ACHN (cell line): ENCODE measurements around the gene GLT8D2.

ENCODE experiments used
- DNase-seq: peaks from one replicate; pipeline ENCODE4 v3.0.0-alpha.2; 2015
- in situ Hi-C: cut with HindIII; loops from 2 replicates; pipeline ENCODE4 v1.10.0; 2017; ENCODE audit warnings: low sequenced_read_pairs, low pct_ligation_motif_present, low pct_unique_long_range_greater_than_20kb

GLT8D2 gene, protein sequence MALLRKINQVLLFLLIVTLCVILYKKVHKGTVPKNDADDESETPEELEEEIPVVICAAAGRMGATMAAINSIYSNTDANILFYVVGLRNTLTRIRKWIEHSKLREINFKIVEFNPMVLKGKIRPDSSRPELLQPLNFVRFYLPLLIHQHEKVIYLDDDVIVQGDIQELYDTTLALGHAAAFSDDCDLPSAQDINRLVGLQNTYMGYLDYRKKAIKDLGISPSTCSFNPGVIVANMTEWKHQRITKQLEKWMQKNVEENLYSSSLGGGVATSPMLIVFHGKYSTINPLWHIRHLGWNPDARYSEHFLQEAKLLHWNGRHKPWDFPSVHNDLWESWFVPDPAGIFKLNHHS

DNA sequence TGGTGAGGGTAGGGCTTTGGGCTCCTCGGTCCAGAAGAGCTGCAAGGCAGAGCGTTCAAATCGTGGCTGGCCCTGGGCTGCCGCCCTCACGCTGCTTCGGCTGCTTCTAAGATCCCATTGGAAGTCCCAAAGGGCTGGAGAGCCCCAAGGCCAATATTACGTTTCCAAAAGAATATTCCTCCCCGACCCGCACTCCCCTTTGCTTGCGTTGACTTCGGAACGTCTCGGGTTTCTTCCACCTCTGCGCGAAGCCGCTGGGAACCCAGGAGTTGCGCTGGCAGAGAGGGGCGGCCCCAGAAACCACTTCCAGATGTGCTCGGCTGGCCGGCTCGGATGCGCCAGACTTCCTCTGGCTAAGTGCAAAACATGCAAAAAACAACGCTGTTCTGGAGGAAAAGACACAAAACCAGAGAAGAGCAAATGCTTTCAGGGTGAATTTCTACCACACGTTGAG lies at the start of gene GLT8D2:
GLT8D2 (minus strand) TSS at position 285 of the 454 bp plus-strand sequence. CDS start 30,539 bp downstream, outside the sequence.
- DNase-seq = no peak
- in situ Hi-C loops = no loop called here

DNA sequence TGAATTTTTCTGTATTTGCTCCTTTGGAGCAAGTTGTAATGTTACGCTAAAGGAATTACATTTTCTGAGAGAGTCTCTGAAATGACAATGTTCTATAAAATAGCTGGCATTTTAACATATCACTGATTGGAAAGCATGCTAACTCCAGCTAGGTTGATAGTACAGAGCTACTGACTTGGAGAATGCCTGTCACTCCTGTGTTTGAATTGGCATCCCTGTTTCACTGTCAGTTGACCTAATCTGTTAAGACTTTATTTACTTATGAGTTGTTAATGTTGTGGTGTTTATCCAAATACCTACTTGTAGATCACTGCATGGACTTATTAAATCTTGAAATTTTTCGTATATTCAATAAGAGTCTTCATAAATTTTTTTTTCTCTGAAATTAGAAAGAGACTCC lies 48.0 kb upstream of the GLT8D2 start:
- DNase-seq = no peak
- in situ Hi-C loops = no loop called here

DNA sequence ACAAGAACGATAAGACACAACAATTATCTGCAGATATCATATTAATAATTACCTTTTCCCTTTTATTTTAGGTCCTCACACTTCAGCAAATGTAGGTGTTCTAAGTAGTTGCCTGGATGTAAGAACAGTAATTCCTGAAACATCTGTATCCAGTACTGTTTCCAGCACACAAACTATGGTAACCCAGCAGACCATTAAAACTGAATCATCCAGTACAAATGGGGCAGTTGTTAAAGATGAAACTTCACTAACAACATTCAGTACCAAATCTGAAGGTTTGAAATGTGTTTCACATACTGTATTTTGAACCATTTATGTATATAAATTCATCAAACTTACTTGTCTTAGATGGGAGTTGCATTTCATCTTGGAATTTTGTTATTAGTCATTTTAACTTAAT lies 45.3 kb upstream of the GLT8D2 start:
- DNase-seq = no peak
- in situ Hi-C loops = no loop called here

DNA sequence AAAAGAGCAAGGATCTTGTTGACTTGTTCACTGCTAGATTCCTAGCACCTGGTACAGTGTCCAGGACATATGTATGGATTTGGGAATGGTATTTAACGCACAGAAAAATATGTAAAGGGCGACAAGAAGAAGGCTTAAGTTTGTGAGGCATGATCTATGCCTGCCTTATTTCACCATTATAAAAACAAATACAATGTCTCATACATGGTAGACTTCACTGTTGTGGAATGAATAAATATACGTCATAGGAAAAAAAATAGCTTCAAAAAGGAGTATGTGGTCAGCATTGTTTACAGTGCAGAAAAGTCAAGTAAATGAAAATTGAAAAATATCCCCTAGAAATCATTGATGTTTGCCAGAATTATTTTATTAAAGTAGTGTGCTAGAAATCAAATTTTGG lies 44.3 kb upstream of the GLT8D2 start:
- in situ Hi-C loops = no loop called here
- DNase-seq = no peak

DNA sequence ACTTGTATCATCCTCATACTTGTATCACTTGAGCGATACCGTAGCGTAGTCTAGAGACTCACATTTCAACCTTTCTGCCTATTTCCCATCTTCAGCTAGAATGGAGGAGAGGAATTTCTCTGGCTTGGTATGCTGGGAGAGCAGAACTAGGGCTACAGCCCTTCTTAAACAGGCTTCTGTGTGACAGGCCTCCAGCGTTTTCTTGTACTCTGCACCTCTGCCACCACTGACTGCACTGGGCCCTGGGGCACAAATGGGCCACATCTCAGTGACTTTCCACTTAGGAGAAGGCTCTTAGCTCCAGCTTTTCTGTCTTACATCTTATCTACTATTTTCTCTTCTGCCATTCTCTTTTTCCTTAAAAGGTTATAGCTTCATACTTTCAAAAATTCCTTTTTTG lies 41.1 kb upstream of the GLT8D2 start:
- no peak for DNase-seq
- in situ Hi-C loops = no loop called here

DNA sequence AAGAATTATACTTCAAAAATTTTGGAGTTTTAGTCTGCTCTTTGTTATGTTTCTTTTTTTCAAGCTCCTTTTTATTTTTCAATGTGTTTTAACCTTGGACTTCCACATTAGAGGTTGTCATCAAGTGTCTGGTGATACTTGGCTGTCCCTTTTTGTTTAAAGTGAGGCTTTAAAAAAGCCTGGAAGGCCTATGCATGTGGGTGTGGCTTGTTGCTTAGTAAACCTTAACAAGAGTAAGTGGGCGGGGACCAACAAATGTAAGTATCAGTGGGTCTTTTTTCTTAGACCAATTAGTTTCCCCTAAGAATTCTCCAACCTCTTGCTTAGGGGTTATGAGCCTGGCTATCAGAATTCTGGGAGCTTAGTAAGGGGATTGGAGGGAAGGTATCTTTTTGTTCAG lies 40.7 kb upstream of the GLT8D2 start:
- no peak for DNase-seq
- in situ Hi-C loops = no loop called here

DNA sequence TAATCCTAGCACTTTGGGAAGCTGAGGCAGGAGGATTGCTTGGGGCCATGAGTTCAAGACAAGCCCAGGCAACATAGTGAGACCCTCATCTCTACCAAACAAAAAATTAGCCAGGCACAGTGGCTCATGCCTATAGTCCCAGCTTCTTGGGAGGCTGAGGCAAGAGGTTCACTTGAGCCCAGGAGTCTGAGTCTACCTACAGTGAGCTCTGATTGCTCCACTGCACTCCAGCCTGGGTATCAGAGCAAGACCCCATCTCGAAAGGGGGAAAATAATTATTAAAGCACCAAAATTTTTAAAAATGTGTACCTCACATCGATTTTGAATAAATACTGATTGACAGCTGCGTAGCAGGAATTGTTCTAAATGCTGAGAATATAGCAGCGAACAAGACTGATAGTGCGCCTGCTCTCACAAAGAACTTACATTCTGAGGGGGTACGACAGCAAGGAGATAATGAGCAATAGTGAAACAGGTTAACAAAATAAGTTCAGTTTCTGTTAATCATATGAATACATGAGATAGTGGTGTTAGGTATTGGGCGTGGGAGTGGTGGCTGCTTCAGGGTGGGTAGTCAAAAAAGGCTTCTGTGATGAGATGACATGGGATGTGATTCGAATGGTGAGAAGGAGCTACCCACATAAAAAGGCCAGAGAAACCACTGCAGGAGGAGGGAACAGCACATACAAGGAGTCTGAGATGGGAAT lies 33.9 kb upstream of the GLT8D2 start:
- in situ Hi-C loops = no loop called here
- DNase-seq = no peak

DNA sequence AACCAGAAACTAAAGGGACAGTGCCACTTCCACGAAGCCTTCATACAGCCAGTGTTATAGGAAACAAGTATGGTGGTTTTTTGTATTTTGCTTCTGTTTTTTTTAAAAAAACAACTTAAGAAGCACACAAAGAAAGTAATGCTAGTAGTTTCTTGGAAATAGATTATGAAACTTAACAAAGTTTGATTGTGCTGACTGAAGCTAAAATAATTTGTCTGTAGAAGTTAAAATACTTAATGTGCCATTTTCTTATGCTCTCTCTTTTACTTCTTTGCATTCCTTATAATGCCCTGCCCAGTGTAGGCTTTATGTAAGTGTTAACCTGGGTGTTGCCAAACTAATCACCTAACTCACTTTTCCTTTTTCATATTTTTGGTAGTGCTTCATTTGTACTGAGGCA lies 30.8 kb upstream of the GLT8D2 start:
- in situ Hi-C loops = no loop called here
- DNase-seq = no peak

DNA sequence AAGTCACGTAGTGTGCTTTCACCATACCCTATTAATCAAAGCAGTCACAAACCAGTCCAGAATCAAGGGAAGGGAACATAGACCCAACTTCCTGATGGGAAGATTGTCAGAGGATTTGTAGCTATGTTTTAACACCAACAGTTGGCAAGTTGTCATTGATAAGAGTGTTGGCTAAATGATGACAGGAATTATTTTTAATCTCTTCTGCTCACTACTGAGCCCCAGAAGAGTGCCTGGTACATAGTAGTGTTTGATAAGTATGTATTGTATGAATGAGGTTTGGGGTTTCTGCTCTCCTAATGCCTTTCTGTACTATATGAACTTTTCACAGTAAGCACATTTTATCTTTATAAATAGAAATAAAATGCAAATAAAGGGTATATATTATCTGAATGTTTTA lies 29.0 kb upstream of the GLT8D2 start:
- in situ Hi-C loops = no loop called here

DNA sequence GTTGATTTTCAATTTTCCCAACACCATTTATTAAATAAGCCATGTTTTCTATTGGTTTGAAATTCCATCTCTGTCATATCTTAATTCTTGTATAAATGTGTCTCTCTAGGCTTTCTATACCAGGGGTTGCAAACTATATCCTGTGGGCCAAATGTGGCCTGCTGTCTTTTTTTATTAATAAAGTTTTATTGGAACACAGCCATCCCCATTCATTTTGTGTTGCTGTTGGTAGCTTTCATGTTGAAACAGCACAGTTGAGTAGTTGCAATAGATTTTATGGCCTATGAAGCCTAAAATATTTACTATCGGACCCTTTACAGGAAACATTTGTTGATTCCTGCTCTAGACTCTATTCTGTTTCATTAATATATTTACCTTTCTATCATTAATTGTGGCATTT lies 23.7 kb upstream of the GLT8D2 start:
- in situ Hi-C loops = no loop called here

More for the DNA sequence above, 29.0 kb upstream of the GLT8D2 start:
- DNase-seq = no peak

DNA sequence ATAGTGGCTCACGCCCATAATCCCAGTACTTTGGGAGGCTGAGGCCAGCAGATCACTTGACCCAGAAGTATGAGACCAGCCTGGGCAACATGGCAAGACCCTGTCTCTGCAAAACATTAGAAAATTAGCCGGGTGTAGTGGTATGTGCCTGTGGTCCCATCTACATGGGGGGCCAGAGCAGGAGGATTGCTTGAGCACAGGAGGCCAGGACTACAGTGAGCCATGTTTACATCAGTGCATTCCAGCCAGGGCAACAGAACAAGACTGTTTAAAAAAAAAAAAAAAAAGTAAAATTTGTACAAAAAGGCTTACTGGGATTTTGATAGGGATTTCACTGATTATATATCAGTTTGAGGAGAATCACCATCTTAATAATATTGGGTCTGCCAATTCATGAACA lies 22.1 kb upstream of the GLT8D2 start:
- in situ Hi-C loops = no loop called here
- no peak for DNase-seq

More for the DNA sequence above, 23.7 kb upstream of the GLT8D2 start:
- DNase-seq = no peak

DNA sequence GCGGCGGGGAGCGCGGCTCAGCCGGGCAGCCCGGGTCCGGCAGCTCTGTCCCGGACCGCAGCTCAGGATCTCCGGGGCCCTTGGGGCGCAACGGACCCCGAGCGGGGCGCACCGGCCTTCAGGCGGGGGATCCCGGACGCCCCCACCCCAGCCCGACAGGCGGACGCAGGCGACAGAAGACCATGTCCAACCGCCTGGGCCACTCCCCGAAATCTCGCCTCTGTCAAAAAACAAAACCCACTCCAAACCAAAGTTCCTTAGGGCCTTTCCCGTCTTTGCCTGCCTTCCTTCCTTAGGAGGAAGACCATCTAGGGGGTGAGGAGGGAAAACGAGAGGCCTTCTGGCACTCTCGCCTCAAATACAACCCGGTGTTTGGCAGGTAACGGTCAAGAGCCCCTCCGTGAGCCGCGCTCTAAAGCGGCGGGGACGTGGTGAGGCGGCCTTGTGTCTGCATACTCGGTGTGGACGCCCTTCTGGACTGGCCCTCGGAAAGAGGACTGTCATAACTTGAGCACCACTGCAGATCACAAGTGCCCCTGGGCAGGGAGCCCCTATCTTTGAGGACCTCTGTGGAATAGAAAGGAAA lies 14.9 kb upstream of the GLT8D2 start:
- peak; percentile 18 for DNase-seq
- in situ Hi-C loops = no loop called here

DNA sequence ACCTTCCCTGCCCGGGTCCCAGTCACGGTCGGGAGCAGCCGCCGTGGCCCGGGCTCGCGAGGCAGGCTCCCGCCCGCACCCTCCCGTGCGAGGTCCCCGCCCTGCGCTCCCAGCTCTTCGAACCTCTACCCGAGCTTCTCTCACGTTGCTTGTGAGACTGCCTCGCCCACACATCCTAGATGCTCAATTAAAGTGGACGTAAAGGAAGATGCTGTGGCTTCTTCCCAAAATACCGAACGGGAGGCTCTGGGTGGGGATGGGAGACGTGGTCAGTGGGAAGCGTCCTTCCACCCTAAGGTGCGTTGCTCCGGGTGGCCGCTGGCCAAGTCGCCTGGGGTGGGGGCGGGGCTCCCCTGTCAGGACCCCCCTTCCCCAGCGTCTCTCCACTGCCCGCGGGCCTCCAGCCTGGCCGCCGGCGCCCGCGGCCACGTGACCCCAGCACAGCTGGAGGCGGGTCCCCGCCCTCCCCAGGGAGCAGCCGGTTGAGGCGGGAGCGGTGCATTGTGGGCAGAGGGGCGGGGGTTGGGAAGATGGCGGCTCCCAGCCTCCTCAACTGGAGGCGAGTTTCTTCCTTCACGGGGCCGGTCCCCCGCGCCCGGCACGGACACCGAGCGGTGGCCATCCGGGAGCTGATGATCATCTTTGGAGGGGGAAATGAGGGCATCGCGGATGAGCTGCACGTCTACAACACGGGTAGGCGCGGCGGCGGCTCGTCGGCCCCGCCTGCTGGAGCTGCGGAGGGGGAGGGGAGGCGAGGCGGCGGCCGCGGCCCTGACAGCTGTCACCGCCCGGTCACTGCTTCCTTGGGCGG lies 14.2 kb upstream of the GLT8D2 start, which contains the start of gene HCFC2:
HCFC2 (plus strand) TSS at position 501 of the 811 bp plus-strand sequence; CDS start at position 531, 30 bp downstream.
- DNase-seq = peak; percentile 95
- in situ Hi-C loops = no loop called here

DNA sequence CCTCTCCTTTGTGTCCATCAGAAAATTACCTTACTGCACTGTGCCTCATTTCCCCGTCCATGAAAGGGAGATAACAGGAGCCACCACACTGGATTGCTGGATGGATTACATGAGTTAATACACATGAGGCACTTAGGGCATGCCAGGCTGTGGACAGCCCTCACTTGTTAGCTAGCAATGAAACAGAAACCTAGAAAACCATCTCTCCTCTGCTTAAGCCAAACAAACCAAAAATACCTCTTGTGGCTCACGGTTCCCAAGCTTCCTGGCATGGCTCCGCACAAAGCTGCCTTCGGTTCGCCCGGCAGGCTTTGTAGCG lies 13.7 kb upstream of the GLT8D2 start:
- in situ Hi-C loops = no loop called here
- DNase-seq = no peak

DNA sequence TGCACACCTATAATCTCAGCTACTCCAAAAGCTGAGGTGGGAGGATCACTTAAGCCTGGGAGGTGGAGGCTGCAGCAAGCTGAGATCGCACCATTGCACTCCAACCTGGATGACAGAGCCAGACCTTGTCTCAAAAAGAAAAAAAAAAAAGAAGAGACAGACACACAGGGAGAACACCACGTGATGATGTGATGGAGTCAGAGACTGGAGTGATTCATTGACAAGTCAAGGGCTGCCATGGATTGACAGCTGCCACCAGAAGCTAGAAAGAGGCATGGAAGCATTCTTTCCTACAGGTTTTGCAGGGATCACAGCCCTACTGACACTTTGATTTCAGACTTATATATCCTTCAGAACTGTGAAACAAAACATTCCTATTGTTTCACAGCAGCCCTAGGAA lies 10.8 kb upstream of the GLT8D2 start:
- in situ Hi-C loops = no loop called here

DNA sequence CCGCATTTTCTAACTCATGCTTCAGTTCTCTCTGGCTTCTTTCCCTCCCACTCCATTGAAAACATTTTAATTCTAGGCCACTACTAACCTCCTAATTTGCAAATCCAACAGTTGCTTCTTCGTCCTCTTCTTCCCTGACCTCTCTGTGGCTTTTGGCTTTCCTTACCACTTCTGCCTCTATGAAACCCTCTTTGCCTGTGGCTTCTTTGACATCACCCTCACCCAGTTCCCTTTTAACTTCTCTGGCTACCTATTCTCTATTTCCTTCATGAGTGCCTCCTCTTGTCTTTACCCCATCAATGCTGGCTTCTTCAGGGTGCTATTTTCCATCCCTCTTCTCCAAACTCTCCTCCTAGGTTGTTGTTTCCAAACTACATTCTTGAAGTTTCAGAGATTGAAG lies 10.0 kb upstream of the GLT8D2 start:
- DNase-seq = no peak
- in situ Hi-C loops = no loop called here

More for the DNA sequence above, 10.8 kb upstream of the GLT8D2 start:
- no peak for DNase-seq

DNA sequence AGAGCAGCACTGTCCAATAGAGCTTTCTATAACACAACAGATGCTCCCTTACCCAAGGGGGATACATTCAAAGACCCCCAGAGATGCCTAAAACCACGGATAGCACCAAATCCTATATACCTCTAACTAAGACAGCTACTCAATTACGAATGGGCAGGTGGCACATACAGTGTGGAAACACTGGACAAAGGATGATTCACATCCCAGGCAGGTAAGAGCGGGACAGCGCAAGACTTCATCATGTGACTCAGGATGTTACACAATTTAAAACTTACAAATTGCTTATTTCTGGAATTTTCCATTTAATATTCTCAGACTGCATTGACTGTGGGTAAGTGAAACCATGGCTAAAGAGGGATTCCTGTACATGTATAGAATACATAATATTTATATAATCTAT lies 8.8 kb upstream of the GLT8D2 start:
- in situ Hi-C loops = no loop called here
- DNase-seq = no peak

DNA sequence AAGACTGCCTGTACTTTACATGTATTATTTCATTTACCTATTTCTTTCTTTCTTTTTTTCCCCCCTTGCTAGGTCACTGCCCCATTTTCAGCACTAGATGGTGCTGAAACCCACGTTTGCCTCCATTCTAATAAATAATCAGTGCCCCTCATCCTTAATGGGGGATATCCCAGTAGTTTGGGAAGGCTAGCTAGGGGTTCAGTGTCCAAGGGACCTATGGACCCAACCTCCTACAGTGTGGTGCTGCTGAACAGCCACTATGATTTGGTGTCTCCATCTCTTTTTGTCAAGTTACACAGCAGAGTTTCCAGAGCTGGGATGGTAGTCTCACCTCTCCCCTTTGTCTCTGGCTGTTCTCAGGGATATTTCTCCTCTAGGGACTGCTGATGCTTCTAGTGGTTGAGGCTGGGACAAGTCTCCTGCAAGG lies 7.8 kb upstream of the GLT8D2 start:
- in situ Hi-C loops = no loop called here
- DNase-seq = peak; percentile 49

DNA sequence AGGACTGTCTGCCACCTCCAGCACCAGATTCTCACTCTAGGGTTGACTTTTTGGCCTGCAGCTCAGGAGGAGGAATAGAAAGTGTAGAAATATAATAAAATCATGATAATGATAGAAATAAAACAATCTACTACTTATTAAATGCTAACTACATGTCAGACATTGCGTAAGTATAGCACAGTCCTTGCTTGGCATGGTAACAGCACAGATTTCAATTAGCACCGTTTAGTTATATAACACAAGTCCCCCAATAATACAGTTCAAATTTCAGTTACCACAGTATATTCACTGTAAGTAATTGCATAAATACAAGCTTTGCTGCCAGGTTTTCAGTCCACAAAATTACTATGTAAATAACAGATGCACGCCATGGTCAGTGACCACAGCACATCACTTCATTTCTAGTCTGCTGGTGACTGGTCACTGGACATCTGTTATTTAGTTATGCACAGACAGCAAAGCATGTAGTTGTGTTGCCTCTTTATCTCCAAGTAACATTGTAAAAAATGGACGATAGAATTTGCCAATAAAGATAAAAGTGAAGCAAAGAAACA lies 6.5 kb upstream of the GLT8D2 start:
- in situ Hi-C loops = no loop called here
- no peak for DNase-seq
